ENCODE results near the gene MAP4K2. TPM values are rescaled to one million over a fixed set of nuclear protein-coding genes. Genes with fewer than 3 reads are reported as not detected.
A peak's percentile ranks its signal among the peaks of the same experiment; 100 is the strongest.

The MAP4K2 gene
- total RNA-seq, 8 experiments from 2014 or later = 3.0 to 15.7 (median 7.2) TPM

GRCh38 chr11:64790205-64791095 is 12.6 kb downstream of the MAP4K2 start:
- no peak overlapping the region for H3K4me3 ChIP-seq
- in situ Hi-C loops (cut with MboI; ENCODE audit: low pct_unique_long_range_greater_than_20kb in 2 of 9, low sequenced_read_pairs in 9 of 9, unreplicated experiment in 9 of 9) = no loop called here
- H3K4me1 ChIP-seq (replicated peaks in 1 of 2) = no peaks in the 10 kb centered on the region
- ATAC-seq (replicated peaks in 6 of 8) = peak in 3 of 8 experiments; percentile 4 to 10 (median 9)
- no peak overlapping the region for H3K27ac ChIP-seq
- WGBS, 10 experiments = 82 to 100% (median 92%) methylated on average over 1 to 13 of the region's 25 CpGs; no CpG with 5 or more reads in 4 of the 10 experiments

- ATAC-seq (replicated peaks in 6 of 8) = peak in 3 of 8 experiments; percentile 8 to 27 (median 9)
- no peak overlapping the region for H3K27ac ChIP-seq
- no peaks in the 10 kb centered on the region for H3K4me1 ChIP-seq (replicated peaks in 1 of 2)
- 83 to 100% (median 98%) methylated on average over 1 to 3 of the region's 15 CpGs; no CpG with 5 or more reads in 6 of the 10 experiments for WGBS, 10 experiments
- H3K4me3 ChIP-seq = no peak overlapping the region
- in situ Hi-C loops (cut with MboI; ENCODE audit: low pct_unique_long_range_greater_than_20kb in 2 of 9, low sequenced_read_pairs in 9 of 9, unreplicated experiment in 9 of 9) = no loop called here
These were observed 13.4 kb downstream of the MAP4K2 start for GRCh38 chr11:64789331-64790204.

GRCh38 chr11:64788321-64789215 is 14.4 kb downstream of the MAP4K2 start:
- Histone ChIP-seq H3K27ac (no peak overlapping the region), H3K4me3 (no peak overlapping the region), H3K4me1 (replicated peaks in 1 of 2) (no peaks in the 10 kb centered on the region)
- 14 to 100% (median 76%) methylated on average over 1 to 5 of the region's 9 CpGs; no CpG with 5 or more reads in 4 of the 10 experiments for WGBS, 10 experiments
- in situ Hi-C loops (cut with MboI; ENCODE audit: low pct_unique_long_range_greater_than_20kb in 2 of 9, low sequenced_read_pairs in 9 of 9, unreplicated experiment in 9 of 9) = no loop called here
- peak in 4 of 8 experiments; percentile 3 to 8 (median 6) for ATAC-seq (replicated peaks in 6 of 8)

- WGBS, 10 experiments = 22 to 100% (median 42%) methylated on average over 1 to 9 of the region's 15 CpGs; no CpG with 5 or more reads in 1 of the 10 experiments
- Histone ChIP-seq H3K27ac (no peak overlapping the region), H3K4me1 (replicated peaks in 1 of 2) (no peaks in the 10 kb centered on the region), H3K4me3 (no peak overlapping the region)
- ATAC-seq (replicated peaks in 6 of 8) = peak; percentile 25 to 90 (median 41)
- in situ Hi-C loops (cut with MboI; ENCODE audit: low pct_unique_long_range_greater_than_20kb in 2 of 9, low sequenced_read_pairs in 9 of 9, unreplicated experiment in 9 of 9) = no loop called here
These were observed 15.3 kb downstream of the MAP4K2 start for GRCh38 chr11:64787526-64788320.

GRCh38 chr11:64786308-64786707 is 16.7 kb downstream of the MAP4K2 start:
- no peak for ATAC-seq (replicated peaks in 6 of 8)
- in situ Hi-C loops (cut with MboI; ENCODE audit: low pct_unique_long_range_greater_than_20kb in 2 of 9, low sequenced_read_pairs in 9 of 9, unreplicated experiment in 9 of 9) = no loop called here
- 17 to 100% (median 87%) methylated on average over 1 to 7 of the region's 10 CpGs; no CpG with 5 or more reads in 2 of the 10 experiments for WGBS, 10 experiments
- no peak overlapping the region for H3K27ac ChIP-seq
- no peaks in the 10 kb centered on the region for H3K4me1 ChIP-seq (replicated peaks in 1 of 2)
- H3K4me3 ChIP-seq = no peak overlapping the region

- no peak overlapping the region for H3K4me3 ChIP-seq
- H3K27ac ChIP-seq = no peak overlapping the region
- no peaks in the 10 kb centered on the region for H3K4me1 ChIP-seq (replicated peaks in 1 of 2)
- WGBS, 10 experiments = 75 to 95% (median 88%) methylated on average over 1 to 12 of the region's 12 CpGs
- in situ Hi-C loops (cut with MboI; ENCODE audit: low pct_unique_long_range_greater_than_20kb in 2 of 9, low sequenced_read_pairs in 9 of 9, unreplicated experiment in 9 of 9) = no loop called here
- ATAC-seq (replicated peaks in 6 of 8) = no peak
These were observed 18.0 kb downstream of the MAP4K2 start for GRCh38 chr11:64784813-64785581.

GRCh38 chr11:64778473-64779298 is 24.3 kb downstream of the MAP4K2 start, which contains the start of gene SF1:
Gene SF1 (minus strand): TSS chr11:64778542. CDS start chr11:64778392, 150 bp downstream.
- ATAC-seq (replicated peaks in 6 of 8) = peak; percentile 83 to 92 (median 90)
- in situ Hi-C loops (cut with MboI; ENCODE audit: low pct_unique_long_range_greater_than_20kb in 2 of 9, low sequenced_read_pairs in 9 of 9, unreplicated experiment in 9 of 9) = no loop called here
- Histone ChIP-seq H3K4me1 (replicated peaks in 1 of 2) (peaks cover 13 to 16% of the 10 kb centered on the region in 2 donors), H3K4me3 (peak within 1 kb of the TSS; percentile 65 to 96 (median 93)), H3K27ac (peak within 1 kb of the TSS; percentile 97 to 99)
- 0 to 1% (median 0%) methylated on average over 2 to 29 of the region's 80 CpGs for WGBS, 10 experiments

GRCh38 chr11:64778223-64778472 is 24.9 kb downstream of the MAP4K2 start:
- in situ Hi-C loops (cut with MboI; ENCODE audit: low pct_unique_long_range_greater_than_20kb in 2 of 9, low sequenced_read_pairs in 9 of 9, unreplicated experiment in 9 of 9) = no loop called here
- peaks cover 13 to 16% of the 10 kb centered on the region in 2 donors for H3K4me1 ChIP-seq (replicated peaks in 1 of 2)
- peak overlapping the region; percentile 65 to 96 (median 93) for H3K4me3 ChIP-seq
- peak in 3 of 8 experiments; percentile 0 to 6 (median 3) for ATAC-seq (replicated peaks in 6 of 8)
- H3K27ac ChIP-seq = peak overlapping the region; percentile 97 to 99
- WGBS, 10 experiments = no CpG with 5 or more reads among the region's 28 CpGs

GRCh38 chr11:64777449-64778222 is 25.4 kb downstream of the MAP4K2 start:
- WGBS, 10 experiments = 0% methylated on average over 1 to 3 of the region's 98 CpGs; no CpG with 5 or more reads in 6 of the 10 experiments
- ATAC-seq (replicated peaks in 6 of 8) = peak; percentile 0 to 14 (median 6)
- Histone ChIP-seq H3K27ac (peak overlapping the region; percentile 97 to 99), H3K4me3 (peak overlapping the region; percentile 65 to 96 (median 93)), H3K4me1 (replicated peaks in 1 of 2) (peaks cover 13 to 16% of the 10 kb centered on the region in 2 donors)
- in situ Hi-C loops (cut with MboI; ENCODE audit: low pct_unique_long_range_greater_than_20kb in 2 of 9, low sequenced_read_pairs in 9 of 9, unreplicated experiment in 9 of 9) = no loop called here

- Histone ChIP-seq H3K4me3 (peak overlapping the region; percentile 65 to 96 (median 93)), H3K27ac (no peak overlapping the region), H3K4me1 (replicated peaks in 1 of 2) (peaks cover 13 to 16% of the 10 kb centered on the region in 2 donors)
- in situ Hi-C loops (cut with MboI; ENCODE audit: low pct_unique_long_range_greater_than_20kb in 2 of 9, low sequenced_read_pairs in 9 of 9, unreplicated experiment in 9 of 9) = no loop called here
- WGBS, 10 experiments = 0 to 63% (median 33%) methylated on average over 1 to 3 of the region's 3 CpGs; no CpG with 5 or more reads in 2 of the 10 experiments
- no peak for ATAC-seq (replicated peaks in 6 of 8)
These were observed 26.1 kb downstream of the MAP4K2 start for GRCh38 chr11:64776875-64777274.
